ENCODE data around the gene MECR.

DNA sequence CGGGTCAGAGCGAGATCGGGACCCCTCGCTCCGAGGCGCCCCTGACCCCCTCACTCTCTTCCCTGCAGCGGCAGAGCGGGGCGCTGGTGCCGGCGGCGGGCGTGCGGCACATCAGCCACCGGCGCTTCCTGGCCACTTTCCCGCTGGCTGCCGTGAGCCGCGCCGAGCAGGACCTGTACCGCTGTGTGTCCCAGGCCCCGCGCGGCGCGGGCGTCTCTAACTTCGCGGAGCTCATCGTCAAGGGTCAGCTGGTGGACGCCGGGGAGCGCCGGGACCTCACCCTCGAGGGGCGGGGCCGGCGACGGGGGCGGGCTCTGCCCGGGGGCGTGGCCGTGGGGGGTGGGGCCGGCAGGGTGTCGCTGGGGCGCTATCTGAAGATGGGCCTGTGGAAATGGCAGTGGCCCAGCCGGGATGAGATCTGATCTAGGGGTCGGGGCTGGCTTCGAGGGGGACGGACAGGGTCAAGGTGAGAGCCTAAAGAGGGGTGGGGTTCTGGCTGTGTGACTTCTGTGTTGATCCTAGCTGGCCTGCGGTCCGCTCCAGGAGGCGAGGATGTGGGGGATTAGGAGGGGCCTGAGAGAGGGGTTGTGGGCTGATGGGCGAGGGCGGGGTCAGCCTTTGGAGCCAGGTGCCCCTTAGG lies 29.2 kb upstream of the MECR start:
- TF ChIP-seq, protein P1, sequence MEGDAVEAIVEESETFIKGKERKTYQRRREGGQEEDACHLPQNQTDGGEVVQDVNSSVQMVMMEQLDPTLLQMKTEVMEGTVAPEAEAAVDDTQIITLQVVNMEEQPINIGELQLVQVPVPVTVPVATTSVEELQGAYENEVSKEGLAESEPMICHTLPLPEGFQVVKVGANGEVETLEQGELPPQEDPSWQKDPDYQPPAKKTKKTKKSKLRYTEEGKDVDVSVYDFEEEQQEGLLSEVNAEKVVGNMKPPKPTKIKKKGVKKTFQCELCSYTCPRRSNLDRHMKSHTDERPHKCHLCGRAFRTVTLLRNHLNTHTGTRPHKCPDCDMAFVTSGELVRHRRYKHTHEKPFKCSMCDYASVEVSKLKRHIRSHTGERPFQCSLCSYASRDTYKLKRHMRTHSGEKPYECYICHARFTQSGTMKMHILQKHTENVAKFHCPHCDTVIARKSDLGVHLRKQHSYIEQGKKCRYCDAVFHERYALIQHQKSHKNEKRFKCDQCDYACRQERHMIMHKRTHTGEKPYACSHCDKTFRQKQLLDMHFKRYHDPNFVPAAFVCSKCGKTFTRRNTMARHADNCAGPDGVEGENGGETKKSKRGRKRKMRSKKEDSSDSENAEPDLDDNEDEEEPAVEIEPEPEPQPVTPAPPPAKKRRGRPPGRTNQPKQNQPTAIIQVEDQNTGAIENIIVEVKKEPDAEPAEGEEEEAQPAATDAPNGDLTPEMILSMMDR (IDR thresholded peaks at IDR 0.05) = no peak
- TF ChIP-seq POLR2A (IDR thresholded peaks at IDR 0.05) = no peak
